HEK293 (cell line): ENCODE data around the gene C5.

Experiments used
- CTCF ChIA-PET: fragments of 350-600 bp; formaldehyde crosslinking; extraction: SDS; loops from one replicate; lab custom pipeline; 2021; ENCODE audit warnings: antibody characterized with exemption; lab: Yijun Ruan, JAX
- POLR2A ChIA-PET: fragments of 300-600 bp; formaldehyde crosslinking; extraction: SDS; loops from one replicate; lab custom pipeline; 2020; ENCODE audit warnings: antibody characterized with exemption, inconsistent platforms; lab: Yijun Ruan, JAX
- H3K27ac ChIP-seq: fragments of 200-500 bp; sonication (Bioruptor generic); 2 replicates; pipeline ENCODE4 v1.5.1; 2014; ENCODE audit warnings: low read depth, low read length, control low read depth, inconsistent platforms; ENCODE audit errors: extremely low read depth
- H3K36me3 ChIP-seq, 2 experiments: fragments of 200-500 bp in 1 of 2; sonication (Bioruptor generic) in 1 of 2; 1 replicate in 1 of 2; 2 replicates in 1 of 2; pipeline ENCODE4 v1.5.1; 2014 to 2017; ENCODE audit warnings: inconsistent platforms in 2 of 2, low read length in 2 of 2; ENCODE audit not compliant: control insufficient read depth in 2 of 2, insufficient read depth in 1 of 2
- H3K4me1 ChIP-seq: fragments of 200-500 bp; sonication (Bioruptor generic); 2 replicates; pipeline ENCODE4 v1.5.1; 2014; ENCODE audit warnings: mild to moderate bottlenecking, low read length, inconsistent platforms; ENCODE audit not compliant: control insufficient read depth, insufficient read depth
- H3K4me3 ChIP-seq: 2 replicates; pipeline ENCODE4 v1.5.1; 2011; ENCODE audit warnings: low read depth, mild to moderate bottlenecking, control low read depth, low read length, moderate library complexity
- H3K9me3 ChIP-seq: fragments of 200-500 bp; sonication (Bioruptor generic); 2 replicates; pipeline ENCODE4 v1.5.1; 2014; ENCODE audit warnings: low read depth, low read length, inconsistent platforms; ENCODE audit not compliant: control insufficient read depth, insufficient read depth
- EGR2 ChIP-seq: fragments of 450-650 bp; formaldehyde crosslinking; IDR thresholded peaks from 2 replicates; pipeline ENCODE4 v1.5.1; 2016; ENCODE audit warnings: low read depth, missing biosample characterization, missing genetic modification characterization
- HIC1 ChIP-seq: fragments of 450-650 bp; formaldehyde crosslinking; IDR thresholded peaks from 2 replicates; pipeline ENCODE4 v1.5.1; 2016; ENCODE audit warnings: missing biosample characterization, missing genetic modification characterization
- MYNN ChIP-seq: fragments of 450-650 bp; formaldehyde crosslinking; IDR thresholded peaks from 2 replicates; pipeline ENCODE4 v1.5.1; 2016; ENCODE audit warnings: missing biosample characterization, missing genetic modification characterization, borderline replicate concordance
- OSR2 ChIP-seq: fragments of 450-650 bp; formaldehyde crosslinking; IDR thresholded peaks from 2 replicates; pipeline ENCODE4 v1.5.1; 2016; ENCODE audit warnings: missing biosample characterization, missing genetic modification characterization
- PRDM1 ChIP-seq: fragments of 450-650 bp; formaldehyde crosslinking; IDR thresholded peaks from 2 replicates; pipeline ENCODE4; 2016; ENCODE audit warnings: missing biosample characterization, missing genetic modification characterization
- SETDB1 ChIP-seq: IDR thresholded peaks from one replicate; pipeline ENCODE4 v1.6.1; 2017; ENCODE audit warnings: mild to moderate bottlenecking, low read length, moderate library complexity, mixed read lengths; ENCODE audit not compliant: insufficient read length
- ZFP37 ChIP-seq: fragments of 450-650 bp; formaldehyde crosslinking; IDR thresholded peaks from 2 replicates; pipeline ENCODE4 v1.5.1; 2016; ENCODE audit warnings: missing biosample characterization, missing genetic modification characterization
- ZNF146 ChIP-seq: fragments of 450-650 bp; formaldehyde crosslinking; IDR thresholded peaks from 2 replicates; pipeline ENCODE4 v1.5.1; 2016; ENCODE audit warnings: missing biosample characterization, missing genetic modification characterization
- ZNF169 ChIP-seq: fragments of 450-650 bp; formaldehyde crosslinking; IDR thresholded peaks from 2 replicates; pipeline ENCODE4 v1.5.1; 2016; ENCODE audit warnings: missing biosample characterization, missing genetic modification characterization
- ZNF184 ChIP-seq: fragments of 450-650 bp; IDR thresholded peaks from 2 replicates; pipeline ENCODE4 v1.5.1; 2018; ENCODE audit warnings: missing biosample characterization, mild to moderate bottlenecking, missing genetic modification characterization
- ZNF214 ChIP-seq: fragments of 450-650 bp; formaldehyde crosslinking; IDR thresholded peaks from 2 replicates; pipeline ENCODE4 v1.5.1; 2017; ENCODE audit warnings: missing biosample characterization, mild to moderate bottlenecking, missing genetic modification characterization, borderline replicate concordance
- ZNF350 ChIP-seq: fragments of 450-650 bp; formaldehyde crosslinking; IDR thresholded peaks from 2 replicates; pipeline ENCODE4 v1.5.0; 2017; ENCODE audit warnings: missing biosample characterization, mild to moderate bottlenecking, missing genetic modification characterization
- ZNF366 ChIP-seq: fragments of 450-650 bp; formaldehyde crosslinking; conservative IDR thresholded peaks from 2 replicates; pipeline ENCODE4 v1.5.1; 2016; ENCODE audit warnings: missing biosample characterization, missing genetic modification characterization
- ZNF404 ChIP-seq: fragments of 450-650 bp; formaldehyde crosslinking; IDR thresholded peaks from 2 replicates; pipeline ENCODE4 v1.5.1; 2017; ENCODE audit warnings: missing biosample characterization, missing genetic modification characterization
- ZNF426 ChIP-seq: fragments of 450-650 bp; formaldehyde crosslinking; IDR thresholded peaks from 2 replicates; pipeline ENCODE4 v1.5.1; 2017; ENCODE audit warnings: missing biosample characterization, missing genetic modification characterization, mild to moderate bottlenecking, inconsistent platforms, moderate library complexity
- ZNF514 ChIP-seq: fragments of 450-650 bp; formaldehyde crosslinking; IDR thresholded peaks from 2 replicates; pipeline ENCODE4 v1.5.1; 2016; ENCODE audit warnings: missing biosample characterization, missing genetic modification characterization
- ZNF555 ChIP-seq: fragments of 450-650 bp; formaldehyde crosslinking; conservative IDR thresholded peaks from 2 replicates; pipeline ENCODE4 v1.5.1; 2017; ENCODE audit warnings: missing biosample characterization, mild to moderate bottlenecking, missing genetic modification characterization, inconsistent platforms
- ZNF610 ChIP-seq: fragments of 450-650 bp; formaldehyde crosslinking; IDR thresholded peaks from 2 replicates; pipeline ENCODE4 v1.5.1; 2016; ENCODE audit warnings: missing biosample characterization, missing genetic modification characterization, borderline replicate concordance
- ZNF623 ChIP-seq: fragments of 450-650 bp; formaldehyde crosslinking; IDR thresholded peaks from 2 replicates; pipeline ENCODE4 v1.5.1; 2016; ENCODE audit warnings: missing biosample characterization, missing genetic modification characterization
- ZNF645 ChIP-seq: fragments of 450-650 bp; formaldehyde crosslinking; IDR thresholded peaks from 2 replicates; pipeline ENCODE4; 2016; ENCODE audit warnings: missing biosample characterization, missing genetic modification characterization
- ZNF670 ChIP-seq: fragments of 450-650 bp; formaldehyde crosslinking; IDR thresholded peaks from 2 replicates; pipeline ENCODE4 v1.5.1; 2016; ENCODE audit warnings: missing biosample characterization, missing genetic modification characterization, low read depth
- ZNF704 ChIP-seq: fragments of 450-650 bp; formaldehyde crosslinking; IDR thresholded peaks from 2 replicates; pipeline ENCODE4 v1.5.1; 2016; ENCODE audit warnings: missing biosample characterization, missing genetic modification characterization
- ZNF747 ChIP-seq: fragments of 450-650 bp; formaldehyde crosslinking; IDR thresholded peaks from 2 replicates; pipeline ENCODE4 v1.5.1; 2016; ENCODE audit warnings: missing biosample characterization, missing genetic modification characterization
- ZNF785 ChIP-seq: fragments of 450-650 bp; formaldehyde crosslinking; IDR thresholded peaks from 2 replicates; pipeline ENCODE4 v1.5.1; 2016; ENCODE audit warnings: missing biosample characterization, missing genetic modification characterization
- ZSCAN23 ChIP-seq: fragments of 450-650 bp; formaldehyde crosslinking; IDR thresholded peaks from 2 replicates; pipeline ENCODE4 v1.5.1; 2016; ENCODE audit warnings: missing biosample characterization, missing genetic modification characterization
- ZSCAN30 ChIP-seq: fragments of 450-650 bp; IDR thresholded peaks from 2 replicates; pipeline ENCODE4 v1.5.1; 2018; ENCODE audit warnings: missing biosample characterization, mild to moderate bottlenecking, missing genetic modification characterization, moderate library complexity
- TF ChIP-seq, protein P1 (sequence below): fragments of 450-650 bp; formaldehyde crosslinking; IDR thresholded peaks from 2 replicates; pipeline ENCODE4 v1.5.1; 2016; ENCODE audit warnings: missing biosample characterization, missing genetic modification characterization

C5 gene

DNA sequence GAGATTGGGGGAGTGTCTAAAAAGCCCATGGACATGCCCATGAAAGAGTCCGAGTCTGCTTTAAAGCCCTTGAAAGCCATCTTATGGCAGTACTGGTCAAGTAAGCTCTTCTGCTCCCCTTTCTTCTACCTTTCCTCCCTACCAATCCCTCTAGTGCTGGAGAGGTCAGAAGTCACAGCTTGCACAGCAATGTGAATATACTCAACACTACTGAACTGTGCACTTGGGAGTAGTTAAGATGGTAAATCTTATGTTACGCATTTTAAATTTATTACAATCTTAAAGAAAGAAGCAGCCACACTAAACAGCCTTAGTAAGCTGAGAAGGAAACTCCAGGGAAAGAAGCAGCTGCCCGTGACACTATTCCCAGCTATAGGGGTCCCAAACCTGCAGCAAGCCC is 111.2 kb downstream of the C5 start:
- no peaks in the 10 kb centered on the region; the same call in 1 of the 2 replicates for H3K4me1 ChIP-seq
- H3K36me3 ChIP-seq = no peaks in the 10 kb centered on the region
- no peak overlapping the region for H3K4me3 ChIP-seq
- POLR2A ChIA-PET = interaction anchor here (1.3 kb wide), 1 partner anchor 10 kb away, joined by 4 read pairs; no protein-coding TSS in a partner anchor
- CTCF ChIA-PET = interaction anchor here (1.1 to 6.3 kb wide), 4 partner anchors 14 to 183 kb away, joined by 3 to 52 read pairs (median 4); no protein-coding TSS in a partner anchor
- no peak overlapping the region for H3K27ac ChIP-seq
- no peaks in the 10 kb centered on the region for H3K9me3 ChIP-seq
- TF ChIP-seq ZNF350 (tag by site-specific recombination) (no peak), ZFP37 (tag by site-specific recombination) (no peak), ZNF670 (tag by site-specific recombination) (no peak), MYNN (tag by site-specific recombination) (no peak), ZNF704 (tag by site-specific recombination) (no peak), ZNF146 (tag by site-specific recombination) (no peak), ZNF404 (tag by site-specific recombination) (no peak), ZNF184 (no peak), ZNF623 (tag by site-specific recombination) (no peak), ZNF169 (tag by site-specific recombination) (no peak), SETDB1 (no peak), ZSCAN23 (no peak), EGR2 (no peak), ZNF514 (tag by site-specific recombination) (no peak), ZNF785 (tag by site-specific recombination) (no peak), OSR2 (no peak), ZSCAN30 (tag by site-specific recombination) (no peak)
- TF ChIP-seq, protein P1, sequence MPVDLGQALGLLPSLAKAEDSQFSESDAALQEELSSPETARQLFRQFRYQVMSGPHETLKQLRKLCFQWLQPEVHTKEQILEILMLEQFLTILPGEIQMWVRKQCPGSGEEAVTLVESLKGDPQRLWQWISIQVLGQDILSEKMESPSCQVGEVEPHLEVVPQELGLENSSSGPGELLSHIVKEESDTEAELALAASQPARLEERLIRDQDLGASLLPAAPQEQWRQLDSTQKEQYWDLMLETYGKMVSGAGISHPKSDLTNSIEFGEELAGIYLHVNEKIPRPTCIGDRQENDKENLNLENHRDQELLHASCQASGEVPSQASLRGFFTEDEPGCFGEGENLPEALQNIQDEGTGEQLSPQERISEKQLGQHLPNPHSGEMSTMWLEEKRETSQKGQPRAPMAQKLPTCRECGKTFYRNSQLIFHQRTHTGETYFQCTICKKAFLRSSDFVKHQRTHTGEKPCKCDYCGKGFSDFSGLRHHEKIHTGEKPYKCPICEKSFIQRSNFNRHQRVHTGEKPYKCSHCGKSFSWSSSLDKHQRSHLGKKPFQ (tag by site-specific recombination) = no peak

DNA sequence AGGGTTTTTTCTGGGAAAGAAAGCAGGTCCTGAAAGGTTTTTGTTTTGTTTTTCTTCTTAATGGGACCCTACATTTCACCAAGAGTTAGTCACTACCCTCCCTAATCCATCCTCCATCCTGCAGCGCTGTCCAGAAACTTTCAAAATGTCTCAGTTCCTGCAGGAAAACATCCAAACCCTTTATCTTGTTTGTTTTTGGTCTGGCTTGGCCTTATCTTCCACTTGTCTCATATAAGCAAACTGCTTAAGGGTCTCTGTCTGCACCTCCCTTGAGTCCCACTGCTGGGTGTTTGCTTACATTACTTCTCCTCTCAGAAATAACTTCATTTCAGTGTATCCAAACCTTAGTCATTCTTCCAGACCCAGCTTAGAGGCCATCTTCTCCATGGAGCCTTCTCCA is 112.5 kb downstream of the C5 start:
- Histone ChIP-seq H3K4me3 (no peak overlapping the region), H3K4me1 (no peaks in the 10 kb centered on the region; the same call in 1 of the 2 replicates)
- TF ChIP-seq ZNF366 (tag by site-specific recombination) = no peak
- no peak for TF ChIP-seq ZNF426 (tag by site-specific recombination)
- no peak for TF ChIP-seq ZNF610 (tag by site-specific recombination)
- TF ChIP-seq OSR2 = no peak
- TF ChIP-seq ZNF214 (tag by site-specific recombination) = no peak
- TF ChIP-seq ZNF747 (tag by site-specific recombination) = no peak
- TF ChIP-seq ZNF555 (tag by site-specific recombination) = no peak
- no peak for TF ChIP-seq ZNF645
- no peak for TF ChIP-seq PRDM1 (tag by site-specific recombination)
- TF ChIP-seq HIC1 (tag by site-specific recombination) = no peak
- TF ChIP-seq, all 188 proteins: peak for 0
- H3K36me3 ChIP-seq = no peaks in the 10 kb centered on the region
- H3K9me3 ChIP-seq = no peaks in the 10 kb centered on the region
- H3K27ac ChIP-seq = peak overlapping the region; percentile 21; the same call in 1 of the 2 replicates
- CTCF ChIA-PET = interaction anchor here (0.7 to 6.3 kb wide), 19 partner anchors 8 to 320 kb away, joined by 3 to 52 read pairs (median 5); no protein-coding TSS in a partner anchor
- POLR2A ChIA-PET = no interaction called here
